GM18867 (cell line): ENCODE data around the gene PODXL2.

Experiments
- ATAC-seq: cut with Tn5 transposase; IDR thresholded peaks from one replicate; pipeline ENCODE4 v1.9.1; 2021; ENCODE audit warnings: mild to moderate bottlenecking, moderate library complexity; ENCODE audit not compliant: unreplicated experiment

The PODXL2 gene

GRCh38 chr3:127720161-127720823, 91.3 kb downstream of the PODXL2 start:
- ATAC-seq: no peak

GRCh38 chr3:127720985-127721935, 92.3 kb downstream of the PODXL2 start:
- no peak for ATAC-seq

GRCh38 chr3:127722091-127722784, 93.3 kb downstream of the PODXL2 start:
- ATAC-seq: no peak
